Stimulated activated CD4-positive, alpha-beta T cell treated with anti-CD3 and anti-CD28 coated beads, Interleukin-15, amount 100 ng/mL, for 24 hours (primary cell): Measurements from ENCODE around the gene ATXN10.
"Not testable (repeated sequence)": the region's sequence is repeated elsewhere in the genome, so short reads cannot be mapped to it uniquely, and the experiment has no call there.

ENCODE experiments used
- DNase-seq: peaks from one replicate; pipeline ENCODE4 v3.0.0-alpha.2; 2020

Gene ATXN10

DNA sequence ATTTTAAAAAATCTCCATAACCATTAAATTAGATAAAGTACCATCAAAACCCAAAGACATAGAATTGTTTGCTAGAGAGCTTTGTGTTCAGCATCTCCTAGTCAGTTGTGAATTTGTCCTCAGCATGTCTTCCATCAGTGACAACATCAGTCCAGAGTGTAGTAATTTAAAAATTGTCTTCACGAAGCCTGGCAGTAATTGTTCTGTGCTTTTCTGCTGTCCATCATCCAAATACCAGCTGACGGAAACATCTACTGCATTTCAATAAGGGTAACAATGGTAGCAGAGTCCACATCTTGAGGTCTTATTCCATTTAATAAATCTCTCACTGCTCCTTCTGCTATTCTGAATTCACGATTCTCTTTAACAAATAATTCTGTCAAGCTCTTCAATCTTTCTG lies 121.5 kb downstream of the ATXN10 start:
- DNase-seq = no peak

DNA sequence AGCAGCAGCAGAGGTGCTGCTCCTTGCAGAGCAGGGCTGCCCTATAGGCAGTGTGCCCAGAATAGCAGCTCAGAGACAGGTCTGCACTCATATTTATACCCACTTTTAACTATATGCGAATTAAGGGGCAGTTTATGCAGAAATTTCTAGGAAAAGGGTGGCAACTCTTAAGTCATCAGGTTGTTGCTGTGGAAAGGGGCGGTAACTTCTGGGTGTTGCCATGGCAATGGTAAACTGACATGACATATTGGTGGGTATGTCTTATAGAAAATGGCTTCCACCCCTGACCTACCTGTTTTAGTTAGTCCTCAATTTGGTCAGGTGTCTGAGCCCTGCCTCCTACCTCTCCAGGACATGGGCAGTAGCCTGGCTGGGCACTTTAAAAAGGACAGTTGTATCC lies 122.3 kb downstream of the ATXN10 start:
- DNase-seq = no peak

DNA sequence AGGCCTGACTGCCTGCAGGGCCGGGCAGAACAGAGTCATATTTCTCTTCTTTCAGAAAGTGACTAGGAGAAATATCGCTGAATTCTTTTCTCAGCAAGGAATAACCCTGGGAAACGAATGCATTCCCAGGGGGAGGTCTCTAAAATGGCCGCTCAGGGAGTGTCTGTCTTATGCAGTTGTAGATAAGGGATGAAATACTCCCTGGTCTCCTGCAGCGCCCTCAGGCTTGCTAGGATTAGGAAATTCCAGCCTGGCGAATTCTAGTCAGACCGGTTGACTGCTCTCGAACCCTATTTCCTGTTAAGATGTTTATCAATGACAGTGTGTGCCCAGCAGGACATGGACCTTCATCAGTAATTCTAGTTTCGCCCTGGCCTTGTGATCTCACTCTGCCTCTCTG lies 124.4 kb downstream of the ATXN10 start:
- not testable (repeated sequence) for DNase-seq

DNA sequence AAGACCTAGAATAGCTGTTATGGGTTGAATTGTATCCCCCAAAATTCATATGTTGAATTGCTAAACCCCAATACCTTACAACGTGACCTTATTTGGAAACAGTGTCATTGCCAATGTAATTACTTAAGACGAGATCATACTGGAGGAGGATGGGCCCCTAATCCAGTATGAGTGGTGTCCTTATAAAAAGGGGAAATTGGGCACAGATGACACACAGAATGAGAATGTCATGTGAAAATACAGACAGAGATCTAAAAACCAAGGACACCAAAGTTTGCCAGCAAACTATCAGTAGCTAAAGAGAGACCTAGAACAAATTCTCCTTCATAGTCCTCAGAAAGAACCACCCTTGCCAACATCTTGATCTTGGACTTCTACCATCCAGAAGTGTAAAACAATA lies 127.7 kb downstream of the ATXN10 start:
- no peak for DNase-seq

DNA sequence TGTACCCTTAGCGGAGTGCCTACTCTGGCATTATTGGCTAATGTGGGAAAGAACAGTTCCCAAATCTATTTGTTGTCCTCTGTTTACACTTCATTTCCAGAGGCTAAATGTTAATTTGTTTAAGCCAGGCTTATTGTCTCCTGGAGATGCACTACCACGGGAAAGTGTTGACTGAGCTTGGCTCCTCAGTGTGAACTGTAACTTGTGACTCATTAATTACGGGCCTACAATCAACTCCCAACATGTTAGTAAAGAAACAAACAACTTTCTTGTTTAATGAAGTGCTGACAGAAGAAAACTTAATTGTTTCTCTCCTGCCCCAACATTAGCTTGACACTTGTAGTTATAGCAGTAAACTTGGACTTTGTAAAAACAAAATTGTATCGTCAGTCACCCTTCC lies 130.4 kb downstream of the ATXN10 start:
- DNase-seq = no peak

DNA sequence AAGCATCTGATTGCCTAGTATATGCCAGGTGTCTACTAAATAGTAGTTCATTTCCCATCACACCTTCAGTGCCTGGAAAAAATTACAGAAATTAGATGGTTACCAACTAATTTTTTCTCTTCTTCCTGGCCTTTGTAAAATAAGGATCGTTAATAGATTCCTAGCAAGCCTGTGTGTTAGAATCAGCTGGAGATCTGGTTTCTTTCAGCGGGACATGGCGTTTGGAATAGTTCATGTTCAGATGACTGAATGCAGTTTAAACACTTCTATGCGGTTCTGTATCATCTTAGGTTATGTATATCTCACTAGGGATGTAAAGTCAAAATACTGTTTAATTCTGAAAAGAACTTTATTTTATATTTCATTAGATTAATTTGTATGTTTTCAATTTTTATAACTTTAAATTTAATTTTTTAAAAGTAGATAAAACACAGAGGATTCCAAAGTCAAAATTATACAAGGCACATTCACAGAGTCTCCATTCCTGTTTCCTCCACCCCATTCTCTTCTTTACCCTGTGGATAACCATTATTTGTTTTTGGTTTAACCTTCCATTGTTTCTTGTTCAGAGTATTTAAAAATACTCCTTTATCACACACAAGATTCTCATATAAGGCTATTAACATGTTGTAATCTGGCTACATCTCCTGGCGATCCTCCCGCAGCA lies 132.8 kb downstream of the ATXN10 start:
- no peak for DNase-seq

DNA sequence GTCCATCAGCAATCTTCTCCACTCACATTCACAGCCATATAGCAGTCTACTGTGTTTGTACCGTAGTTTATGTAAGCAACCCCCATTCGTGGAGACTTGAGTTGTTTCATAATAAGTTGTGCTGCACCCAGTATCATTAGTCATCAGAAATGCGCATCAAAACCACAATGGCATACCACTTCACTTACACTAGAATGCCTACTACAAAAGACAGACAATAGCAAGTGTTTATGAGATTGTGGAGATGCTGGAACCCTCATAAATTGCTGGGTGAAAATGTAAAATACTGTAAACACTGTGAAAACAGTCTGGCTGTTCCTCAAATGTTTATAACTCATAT lies 133.3 kb downstream of the ATXN10 start:
- DNase-seq = no peak

DNA sequence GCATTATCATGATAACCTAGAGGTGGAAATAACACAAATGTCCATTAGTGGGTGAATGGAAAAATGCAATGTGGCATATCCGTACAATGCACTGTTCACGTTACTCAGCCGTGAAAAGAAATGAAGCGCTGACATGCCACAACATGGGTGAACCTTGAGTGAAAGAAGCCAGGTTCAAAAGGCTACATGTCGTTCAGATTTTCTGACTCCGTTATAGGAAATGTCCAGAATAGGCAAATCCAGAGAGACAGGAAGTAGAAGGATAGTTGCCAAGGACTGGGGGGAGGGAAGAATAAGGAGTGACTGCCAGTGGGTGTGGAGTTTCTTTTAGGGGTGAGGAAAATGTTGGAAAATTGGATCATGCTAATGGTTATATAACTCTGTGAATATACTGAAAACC lies 133.8 kb downstream of the ATXN10 start:
- DNase-seq = no peak

DNA sequence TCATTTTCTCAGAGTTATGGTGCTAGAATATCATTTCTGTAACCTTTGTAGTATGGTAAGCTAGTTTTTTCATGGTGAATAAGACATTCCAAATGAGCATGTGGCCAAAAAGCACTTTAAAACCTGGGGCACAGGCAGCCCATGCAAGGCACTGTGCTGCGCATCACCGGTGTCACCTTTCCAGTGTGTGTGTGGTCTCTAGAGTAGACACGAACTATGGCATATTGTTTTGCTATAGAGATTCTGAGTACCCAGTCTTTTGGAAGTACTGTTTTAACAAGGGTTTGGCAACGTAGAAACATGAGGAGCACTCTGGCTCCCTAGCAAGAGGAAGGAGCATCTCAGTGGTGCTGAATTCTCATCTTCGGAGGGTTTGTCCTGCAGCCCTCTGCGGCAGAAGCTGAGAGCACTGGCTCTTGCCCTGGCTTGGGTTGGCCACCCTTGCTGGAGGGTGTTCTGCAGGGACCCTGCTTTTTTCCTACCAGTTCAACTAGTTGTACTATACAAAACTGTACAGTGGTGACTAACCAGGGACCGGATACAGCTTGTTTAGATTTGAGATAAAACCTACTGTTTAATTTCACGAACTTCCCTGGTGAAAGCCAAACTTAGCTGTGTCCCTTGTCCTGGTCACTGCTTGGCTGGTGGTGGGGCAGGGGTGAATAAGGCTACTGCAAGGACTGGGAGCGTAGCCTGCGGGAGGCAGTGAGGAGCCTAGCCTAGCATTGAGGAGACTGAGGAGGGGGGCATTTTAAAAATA lies 135.7 kb downstream of the ATXN10 start:
- no peak for DNase-seq

DNA sequence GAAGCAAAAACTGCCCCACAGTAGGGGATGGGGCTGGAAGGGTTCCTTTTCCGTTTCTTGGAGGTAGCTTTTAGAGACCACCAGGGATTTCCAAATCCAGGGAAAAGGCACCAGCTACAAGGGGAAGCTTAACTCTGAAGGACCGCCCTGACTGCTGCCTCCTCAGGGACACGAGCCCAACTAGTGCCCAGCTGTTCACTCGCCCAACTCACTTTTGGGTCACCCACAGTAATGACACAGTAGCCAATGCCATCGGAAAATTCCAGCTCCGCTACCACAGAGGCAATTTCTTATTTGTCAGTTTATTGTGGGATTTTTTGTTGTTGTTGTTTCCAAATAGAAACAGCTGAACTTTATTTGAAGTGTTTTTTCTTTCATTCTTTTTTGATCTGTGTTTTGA lies 141.3 kb downstream of the ATXN10 start:
- DNase-seq = no peak

DNA sequence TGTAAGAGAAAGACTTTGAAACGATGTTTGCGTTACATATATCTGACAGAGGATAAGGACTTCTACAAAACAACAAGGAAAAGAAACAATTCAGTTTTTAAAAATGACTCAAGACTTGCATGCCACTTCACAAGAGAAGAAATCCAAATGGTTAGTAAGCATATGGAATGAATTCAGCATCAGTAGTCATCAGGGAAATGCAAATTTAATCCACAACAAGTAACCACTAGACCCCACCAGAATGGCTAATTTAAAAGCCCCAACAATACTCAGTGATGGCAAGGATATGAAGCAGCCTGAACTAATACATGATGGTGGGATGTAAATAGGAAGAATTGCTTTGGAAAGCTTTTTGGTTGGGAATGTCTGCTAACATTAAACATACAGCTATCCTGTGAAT lies 142.6 kb downstream of the ATXN10 start:
- DNase-seq = no peak

DNA sequence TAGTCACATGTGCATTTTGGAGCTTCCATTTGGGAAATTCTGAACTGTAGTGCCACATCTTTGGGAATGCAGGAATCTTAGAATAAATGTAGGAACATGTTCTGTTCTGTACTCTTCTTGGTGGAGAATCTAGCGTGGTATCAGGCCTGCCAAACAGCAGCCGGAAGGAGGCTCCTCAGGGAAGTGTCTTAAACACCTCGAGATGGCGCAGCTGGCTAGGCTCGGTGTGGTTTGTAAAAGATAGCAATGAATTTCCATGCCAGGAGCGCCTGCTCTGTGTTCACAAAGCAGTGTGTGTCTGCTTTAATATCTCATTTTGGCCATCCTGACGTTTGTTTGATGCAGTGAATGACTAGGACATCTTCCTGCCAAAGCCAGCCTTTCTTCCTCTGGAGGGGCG lies 145.1 kb downstream of the ATXN10 start:
- no peak for DNase-seq

DNA sequence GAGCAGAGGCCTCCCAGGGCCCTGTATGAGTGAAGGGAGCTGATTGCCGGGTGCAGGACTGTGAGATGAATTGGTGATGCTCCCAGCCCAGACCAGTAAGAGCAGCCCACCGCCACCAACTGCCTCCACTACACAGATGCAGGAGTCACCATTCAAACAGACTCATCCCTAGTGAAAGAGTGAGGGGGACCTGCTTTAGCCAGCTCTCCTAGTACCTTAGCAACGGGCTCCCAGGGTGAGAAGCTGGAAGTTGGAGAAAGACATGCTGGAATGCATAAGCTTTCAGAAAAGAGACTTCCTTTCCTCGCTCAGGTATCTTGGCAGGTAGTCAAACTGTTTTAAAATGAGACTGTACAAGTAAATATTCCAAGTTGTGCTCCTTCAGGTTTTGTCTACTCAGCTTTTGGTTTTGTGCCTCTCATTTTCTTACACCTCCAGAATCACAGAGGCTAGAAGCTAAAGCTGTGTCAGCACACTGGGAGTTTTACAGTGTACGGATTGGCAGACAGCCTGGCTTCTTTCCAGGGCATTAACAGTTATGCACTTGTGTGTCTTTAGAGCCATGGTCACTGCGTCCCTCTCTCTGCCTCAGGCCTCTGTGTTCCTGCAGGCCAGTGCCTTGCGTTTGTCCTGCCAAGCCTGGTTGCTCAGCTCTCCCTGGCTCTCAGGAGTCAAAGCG lies 146.2 kb downstream of the ATXN10 start:
- no peak for DNase-seq

DNA sequence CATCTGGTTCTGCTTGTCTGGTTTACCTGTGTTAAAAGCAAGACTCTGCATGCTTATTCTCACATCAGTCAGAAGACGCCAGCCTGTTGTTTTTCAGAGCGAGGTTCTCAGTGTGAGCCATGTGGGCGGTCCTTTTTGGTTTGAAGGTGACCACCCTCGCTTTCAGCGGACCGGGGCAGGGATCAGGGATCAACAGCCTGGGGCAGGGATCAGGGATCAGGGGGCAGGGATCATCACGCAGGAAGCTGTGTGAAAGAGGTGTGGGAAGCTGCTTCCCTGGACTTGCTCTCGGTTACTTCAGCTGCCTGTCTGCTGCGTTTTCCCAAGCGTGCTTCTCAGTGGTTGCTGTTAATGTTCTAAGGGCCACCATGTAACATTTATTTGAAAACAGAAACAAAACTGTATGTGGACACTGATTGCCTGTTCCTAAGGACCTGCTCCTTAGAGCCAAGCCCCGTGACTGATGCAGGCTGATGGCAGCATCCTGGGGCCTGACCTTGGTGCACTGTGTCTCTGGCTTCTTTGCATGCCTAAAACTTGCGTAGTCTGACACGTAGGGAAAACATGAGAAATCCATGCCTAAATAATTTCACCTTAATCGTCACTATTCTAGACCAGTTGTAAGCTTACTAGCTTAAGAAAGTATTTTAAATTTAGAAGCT lies 146.9 kb downstream of the ATXN10 start:
- no peak for DNase-seq

DNA sequence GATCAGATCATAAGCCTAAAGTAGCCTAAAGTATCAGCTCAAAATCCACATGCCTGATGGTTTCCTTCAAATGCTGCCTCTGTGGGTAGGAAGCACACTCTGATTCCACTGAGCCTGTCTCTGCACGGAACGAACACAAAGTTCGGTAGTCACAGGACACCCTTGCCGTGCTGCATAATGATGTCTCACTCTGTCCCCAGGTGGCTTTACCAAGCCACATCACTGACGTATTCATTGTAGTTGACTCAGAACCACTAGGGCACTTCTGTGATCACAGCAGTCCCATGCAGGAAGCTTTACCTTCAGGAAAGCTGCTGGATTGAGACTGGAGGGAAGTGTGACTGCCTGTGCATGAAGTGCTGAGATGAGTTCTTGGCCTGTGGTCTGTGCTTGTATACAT lies 147.7 kb downstream of the ATXN10 start:
- DNase-seq = no peak

DNA sequence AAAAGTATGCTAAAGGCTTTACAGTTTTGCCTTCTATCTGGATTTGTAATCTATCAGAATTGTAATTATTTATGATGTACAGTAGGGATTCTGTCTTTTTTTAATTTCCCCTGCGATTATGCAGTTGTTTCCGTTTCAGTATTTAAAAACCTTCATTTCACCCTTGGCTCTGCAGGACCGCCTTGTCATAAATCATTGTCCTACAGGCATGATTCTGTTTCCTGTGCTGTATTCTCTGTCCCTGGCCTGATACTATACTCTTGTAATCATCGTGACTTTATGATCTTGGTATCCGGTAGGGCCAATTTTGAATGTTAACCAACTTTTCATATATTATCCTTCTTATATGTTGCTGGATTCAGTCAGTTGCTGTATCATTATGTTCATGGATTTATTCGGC lies 151.7 kb downstream of the ATXN10 start:
- DNase-seq = no peak

DNA sequence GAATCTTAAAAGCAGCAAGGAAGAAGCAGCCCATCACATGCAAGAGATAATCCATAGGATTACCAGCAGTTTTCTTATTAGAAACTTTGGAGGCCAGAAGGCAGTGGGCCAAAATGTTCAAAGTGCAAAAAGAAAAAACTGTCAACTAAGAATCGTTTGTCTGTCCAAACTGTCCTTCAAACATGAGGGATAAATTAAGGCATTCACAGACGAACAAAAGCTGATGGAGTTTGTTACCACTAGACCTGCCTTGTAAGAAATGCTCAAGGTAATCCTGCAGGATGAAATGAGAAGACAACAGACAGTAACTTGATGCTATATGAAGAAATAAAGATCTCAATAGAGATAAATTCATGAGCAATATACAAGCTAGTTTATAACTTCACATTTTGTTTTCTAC lies 154.9 kb downstream of the ATXN10 start:
- DNase-seq = no peak

DNA sequence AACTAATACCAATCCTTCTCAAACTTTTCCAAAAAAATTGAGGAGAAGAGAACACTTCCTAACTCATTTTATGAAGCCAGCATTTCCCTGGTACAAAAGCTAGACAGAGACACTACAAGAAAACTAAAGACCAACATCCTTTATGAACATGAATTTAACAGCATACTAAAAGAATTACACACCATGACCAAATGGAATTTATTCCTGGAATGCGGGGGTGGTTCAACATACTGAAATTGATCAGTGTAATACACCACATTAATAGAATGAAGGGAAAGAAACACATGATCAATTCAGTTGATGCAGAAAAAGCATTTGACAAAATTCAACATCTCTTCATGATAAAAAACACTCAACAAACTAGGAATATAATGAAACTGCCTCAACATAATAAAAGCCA lies 157.2 kb downstream of the ATXN10 start:
- no peak for DNase-seq

DNA sequence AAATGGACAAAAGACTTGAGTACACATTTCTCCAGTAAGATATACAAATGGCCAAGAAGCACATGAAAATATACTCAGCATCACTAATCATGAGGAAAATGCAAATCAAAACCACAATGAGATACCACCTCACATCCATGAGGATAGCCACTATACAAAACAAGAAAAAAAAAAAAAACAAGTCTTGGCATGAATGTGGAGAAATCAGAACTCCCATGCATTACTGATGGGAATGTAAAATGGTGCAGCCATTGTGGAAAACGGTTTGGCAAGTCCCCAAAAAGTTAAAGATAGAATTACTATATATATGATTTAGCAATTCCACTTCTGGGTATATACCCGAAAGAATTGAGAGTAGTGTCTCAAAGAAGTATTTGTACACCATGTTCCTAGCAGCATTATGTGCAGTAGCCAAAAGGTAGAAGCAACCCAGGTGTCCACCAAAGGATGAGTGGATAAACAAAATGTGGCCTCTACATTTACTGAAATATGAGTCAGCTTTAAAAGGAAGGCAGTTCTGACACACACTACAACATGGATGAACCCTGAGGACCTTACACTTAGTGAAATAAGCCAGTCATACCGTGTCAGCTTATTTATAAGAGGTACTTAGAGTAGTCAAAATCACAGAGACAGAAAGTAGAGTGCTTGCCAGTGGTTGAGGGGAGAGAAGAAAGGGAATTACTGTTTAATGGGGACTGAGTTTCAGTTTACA lies 159.1 kb downstream of the ATXN10 start:
- no peak for DNase-seq

DNA sequence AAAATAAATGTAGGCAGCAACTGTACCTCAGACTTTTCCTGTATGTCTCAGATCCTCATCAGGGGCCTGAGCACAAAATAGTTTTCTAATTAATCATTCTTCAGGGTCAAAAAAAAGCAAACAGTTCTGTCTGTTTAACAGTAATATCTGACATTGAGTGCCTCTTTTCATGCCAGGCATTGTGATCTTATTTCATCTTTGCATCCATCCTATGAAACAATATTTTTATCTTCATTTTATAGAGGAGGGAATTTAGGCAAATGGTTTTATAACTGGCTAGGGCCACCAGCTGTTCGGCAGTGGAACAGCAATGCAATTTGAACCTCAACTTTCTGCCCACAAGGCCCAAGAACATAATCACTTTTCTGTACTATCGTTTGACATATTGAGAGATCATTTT lies 159.8 kb downstream of the ATXN10 start:
- DNase-seq = no peak

DNA sequence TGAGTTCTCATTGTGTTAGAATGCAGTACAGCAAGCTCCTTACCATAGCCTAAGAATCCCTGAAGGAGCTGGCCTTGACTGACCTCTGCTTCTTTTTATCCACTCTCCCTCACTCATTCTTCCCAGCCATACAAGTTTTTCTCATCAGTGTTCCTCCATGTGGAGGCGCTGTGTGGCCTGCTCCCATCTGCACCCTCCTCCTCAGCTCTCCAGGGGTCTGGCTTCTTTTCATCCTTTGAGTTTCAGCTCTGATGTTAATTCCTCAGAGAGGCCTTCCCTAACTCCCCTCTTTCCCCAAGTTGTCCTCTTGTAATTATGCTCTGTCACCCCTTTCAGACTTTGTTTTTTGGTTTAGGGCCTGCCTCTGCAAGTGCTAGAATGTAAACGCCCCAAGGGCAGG lies 160.5 kb downstream of the ATXN10 start:
- no peak for DNase-seq

DNA sequence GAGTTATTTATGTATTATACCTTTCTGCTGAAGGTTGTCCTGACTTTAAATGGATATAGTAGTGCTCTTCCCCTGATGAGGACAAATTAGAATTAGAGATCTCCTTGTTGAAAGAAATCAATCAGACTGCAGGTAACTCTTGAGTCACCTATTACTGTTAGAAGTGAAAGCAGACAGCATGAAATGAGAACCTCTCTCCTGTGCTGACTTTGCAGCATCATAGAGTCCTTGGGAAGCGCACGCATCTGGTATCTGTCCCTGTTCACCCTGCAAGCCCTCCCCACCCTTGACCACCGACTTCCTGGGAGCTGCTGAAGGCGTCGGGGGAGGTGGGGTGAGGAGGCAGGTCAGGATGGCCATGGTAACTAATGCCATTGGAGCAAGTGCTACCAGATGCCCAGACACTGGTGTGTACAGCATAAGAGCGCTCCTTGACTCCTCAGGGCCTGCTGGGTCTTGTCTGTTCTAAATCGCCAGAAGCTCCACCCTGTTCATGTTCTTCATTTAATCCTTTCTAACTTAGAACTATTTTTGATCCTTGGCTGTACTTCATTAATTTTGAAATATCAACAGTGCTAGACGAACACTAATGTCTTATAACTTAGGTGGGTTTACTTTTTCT lies 161.4 kb downstream of the ATXN10 start:
- DNase-seq = no peak

DNA sequence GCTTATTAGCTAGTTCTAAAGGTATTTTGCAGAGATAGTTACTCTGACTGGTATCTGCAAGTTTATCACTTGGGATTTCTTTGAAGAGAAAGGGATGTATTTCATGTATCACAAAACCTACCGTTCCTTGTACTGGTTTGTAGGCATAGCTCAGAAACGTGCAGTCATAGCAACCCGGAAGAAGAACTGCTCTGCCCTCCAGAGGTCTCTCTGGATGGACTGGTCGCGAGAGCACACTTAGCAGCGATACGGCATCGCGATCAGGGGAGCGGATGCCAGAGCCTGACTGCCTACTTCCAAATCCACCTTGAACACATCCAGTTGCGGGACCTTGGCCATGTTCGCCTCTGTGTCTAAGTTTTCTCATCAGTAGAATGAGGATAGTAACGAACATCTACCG lies 162.0 kb downstream of the ATXN10 start:
- DNase-seq = no peak
